Fibroblast of peridontal ligament (primary cell): ENCODE data around the gene AHNAK2.
"Not testable (repeated sequence)": the region's sequence is repeated elsewhere in the genome, so short reads cannot be mapped to it uniquely, and the experiment has no call there.

Experiments used
- DNase-seq: peaks from one replicate; pipeline ENCODE4 v3.0.0-alpha.2; 2010; ENCODE audit errors: extremely low read depth

The AHNAK2 gene

DNA sequence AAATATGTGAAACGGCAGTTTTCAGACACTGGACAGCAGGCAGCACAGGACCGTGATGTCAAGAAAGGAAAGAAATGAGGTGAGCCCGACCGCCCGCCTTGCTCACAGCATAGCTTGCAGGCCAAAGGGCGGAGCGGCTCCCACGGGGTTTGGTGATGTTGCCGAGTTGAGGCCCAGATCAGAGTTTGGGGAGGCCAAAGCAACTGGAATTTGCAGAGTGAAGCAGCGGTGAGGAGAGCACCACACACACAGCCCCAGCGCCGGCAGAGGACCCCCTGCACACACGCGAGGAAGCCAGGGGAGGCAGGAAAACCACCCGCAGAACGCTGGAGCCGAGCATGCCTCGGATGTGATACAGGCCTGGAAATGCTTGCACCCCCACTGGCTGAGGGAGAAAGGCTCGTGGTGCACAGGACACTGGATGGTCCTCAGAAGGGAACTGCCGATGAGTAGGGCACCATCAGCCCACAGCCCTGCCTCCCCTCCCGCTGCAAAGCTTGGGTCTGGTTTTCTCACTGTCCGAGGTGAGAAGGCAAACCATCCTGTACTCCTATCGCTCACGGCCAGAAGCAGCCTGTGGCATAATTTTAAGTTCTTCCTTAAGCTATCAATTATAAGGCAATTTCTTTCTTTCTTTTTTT, 79.2 kb downstream of the AHNAK2 start:
- DNase-seq: no peak

GRCh38 chr14:104898195-104898558, 80.0 kb downstream of the AHNAK2 start:
- no peak for DNase-seq

DNA sequence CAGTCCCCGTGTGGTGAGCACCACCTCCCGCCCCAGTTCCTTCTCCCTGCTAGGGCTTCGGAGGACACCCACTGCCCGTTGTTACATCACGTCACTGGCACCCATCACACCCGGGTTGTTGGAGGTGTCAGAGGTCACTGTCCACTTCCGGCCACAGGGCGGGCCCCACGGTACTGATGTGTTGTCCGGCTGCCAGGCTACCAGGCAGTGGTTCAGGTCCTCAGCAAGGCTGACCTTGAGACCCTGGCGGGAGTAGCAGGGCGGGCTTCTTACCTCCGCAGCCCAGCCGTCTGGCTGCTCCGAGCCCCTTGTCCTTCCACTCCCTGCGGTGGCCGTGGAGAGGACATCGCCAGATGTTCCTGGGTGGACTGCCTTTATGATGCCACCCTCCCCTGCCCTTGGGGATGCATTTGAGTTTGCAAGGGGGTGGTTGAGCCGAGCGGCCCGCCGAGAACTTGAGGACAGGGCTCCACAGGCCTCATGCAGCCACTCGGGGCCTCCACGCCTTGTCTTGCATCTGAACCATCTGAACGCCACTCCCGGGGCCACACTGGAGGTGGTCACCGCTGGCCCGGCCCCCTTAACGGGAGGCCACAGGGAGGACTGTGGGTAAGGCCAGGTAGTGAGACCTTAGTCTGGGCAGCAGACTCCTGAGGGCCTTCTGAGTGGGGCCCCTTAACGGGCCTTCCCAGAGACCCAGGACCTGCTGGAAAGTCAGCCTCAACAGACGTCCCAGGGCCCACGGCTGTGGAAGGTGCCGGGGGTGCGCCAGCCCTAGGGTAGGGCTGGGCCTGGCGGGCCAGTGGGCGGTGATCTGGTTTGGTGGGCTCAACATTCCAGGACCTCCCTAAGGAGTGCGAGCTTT, 80.6 kb downstream of the AHNAK2 start:
- DNase-seq: no peak

DNA sequence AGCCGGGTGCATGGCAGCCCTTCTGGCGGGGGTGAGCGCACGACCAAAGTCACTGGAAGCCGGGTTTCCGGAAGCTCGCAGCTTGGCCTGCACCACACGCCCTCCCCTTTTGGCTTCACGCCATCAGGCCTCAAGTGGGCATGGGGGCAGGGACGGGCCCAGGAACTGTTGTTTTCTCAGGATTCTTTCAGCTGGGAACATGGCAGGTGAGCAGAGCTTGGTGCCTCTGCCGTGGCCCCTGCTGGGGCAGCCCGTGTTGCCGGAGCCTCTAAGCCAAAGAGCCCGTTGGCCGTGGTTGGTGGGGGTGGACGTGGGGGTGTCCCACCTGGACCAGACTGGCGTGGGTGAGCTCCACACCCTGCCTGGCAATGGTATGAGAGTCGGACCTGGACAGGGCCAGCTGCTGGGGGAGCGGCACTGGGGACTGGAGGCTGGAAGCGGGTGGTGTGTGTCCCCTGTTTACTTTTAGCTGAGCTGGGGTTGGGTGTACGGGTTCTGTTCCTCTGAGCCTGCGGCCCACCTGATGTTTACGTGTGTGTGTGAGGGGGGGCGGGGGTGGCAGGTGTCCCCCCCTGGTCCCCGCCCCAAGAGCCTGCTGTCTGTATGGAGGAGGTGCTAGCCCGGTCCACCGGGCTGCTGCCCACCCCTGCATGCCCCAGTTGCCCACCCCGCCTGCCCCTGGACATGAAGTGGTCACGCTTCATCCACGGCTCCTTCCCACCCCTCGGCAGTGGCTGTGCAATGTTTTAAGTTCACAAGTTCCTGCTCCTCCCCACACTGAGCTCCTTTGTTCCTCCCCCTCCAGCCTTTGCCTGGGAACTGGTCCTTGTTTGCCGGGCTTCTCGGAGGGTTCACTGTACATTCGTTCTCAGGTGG, 82.2 kb downstream of the AHNAK2 start:
- DNase-seq: no peak

- no peak for DNase-seq
These were observed 82.9 kb downstream of the AHNAK2 start for GRCh38 chr14:104895207-104895785.

GRCh38 chr14:104894331-104895206, 83.6 kb downstream of the AHNAK2 start:
- no peak for DNase-seq

- DNase-seq: no peak
These were observed 84.6 kb downstream of the AHNAK2 start for GRCh38 chr14:104893435-104894207.

GRCh38 chr14:104892531-104893434, 85.4 kb downstream of the AHNAK2 start:
- no peak for DNase-seq

GRCh38 chr14:104891664-104892530, 86.3 kb downstream of the AHNAK2 start:
- no peak for DNase-seq

DNA sequence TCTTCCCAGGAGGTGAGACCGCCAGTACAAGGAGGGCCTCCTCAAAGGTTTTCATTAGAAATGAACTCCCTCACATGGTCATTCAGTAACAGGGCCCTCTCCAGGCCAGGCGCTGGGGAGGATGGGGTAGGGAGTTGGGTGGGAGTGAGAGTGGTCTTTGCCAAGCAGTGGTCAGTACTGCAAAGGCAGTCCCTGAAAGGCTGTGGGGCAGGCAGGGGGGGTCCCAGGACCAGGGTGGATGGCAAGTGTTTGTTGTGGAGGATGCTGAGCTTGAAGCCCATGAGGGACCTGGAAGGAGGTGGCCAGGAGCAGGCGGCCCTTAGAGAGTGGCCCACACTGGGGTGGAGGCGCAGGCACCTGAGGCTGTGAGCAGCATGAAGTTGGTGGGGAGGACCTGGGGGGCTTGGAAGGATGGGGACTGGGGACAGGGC, 87.0 kb downstream of the AHNAK2 start:
- DNase-seq: no peak

DNA sequence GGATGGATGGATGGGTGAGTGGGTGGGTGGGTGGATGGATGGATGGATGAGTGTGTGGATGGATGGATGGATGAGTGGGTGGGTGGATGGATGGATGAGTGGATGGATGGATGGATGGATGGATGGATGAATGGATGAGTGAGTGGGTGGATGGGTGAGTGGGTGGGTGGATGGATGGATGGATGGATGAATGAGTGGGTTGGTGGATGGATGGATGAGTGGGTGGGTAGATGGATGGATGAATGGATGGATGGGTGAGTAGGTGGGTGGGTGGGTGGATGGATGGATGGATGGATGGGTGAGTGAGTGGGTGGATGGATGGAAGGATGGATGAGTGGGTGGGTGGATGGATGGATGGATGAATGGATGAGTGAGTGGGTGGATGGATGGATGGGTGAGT, 87.9 kb downstream of the AHNAK2 start:
- not testable (repeated sequence) for DNase-seq

- DNase-seq: no peak
These were observed 88.8 kb downstream of the AHNAK2 start for GRCh38 chr14:104889375-104889757.

DNA sequence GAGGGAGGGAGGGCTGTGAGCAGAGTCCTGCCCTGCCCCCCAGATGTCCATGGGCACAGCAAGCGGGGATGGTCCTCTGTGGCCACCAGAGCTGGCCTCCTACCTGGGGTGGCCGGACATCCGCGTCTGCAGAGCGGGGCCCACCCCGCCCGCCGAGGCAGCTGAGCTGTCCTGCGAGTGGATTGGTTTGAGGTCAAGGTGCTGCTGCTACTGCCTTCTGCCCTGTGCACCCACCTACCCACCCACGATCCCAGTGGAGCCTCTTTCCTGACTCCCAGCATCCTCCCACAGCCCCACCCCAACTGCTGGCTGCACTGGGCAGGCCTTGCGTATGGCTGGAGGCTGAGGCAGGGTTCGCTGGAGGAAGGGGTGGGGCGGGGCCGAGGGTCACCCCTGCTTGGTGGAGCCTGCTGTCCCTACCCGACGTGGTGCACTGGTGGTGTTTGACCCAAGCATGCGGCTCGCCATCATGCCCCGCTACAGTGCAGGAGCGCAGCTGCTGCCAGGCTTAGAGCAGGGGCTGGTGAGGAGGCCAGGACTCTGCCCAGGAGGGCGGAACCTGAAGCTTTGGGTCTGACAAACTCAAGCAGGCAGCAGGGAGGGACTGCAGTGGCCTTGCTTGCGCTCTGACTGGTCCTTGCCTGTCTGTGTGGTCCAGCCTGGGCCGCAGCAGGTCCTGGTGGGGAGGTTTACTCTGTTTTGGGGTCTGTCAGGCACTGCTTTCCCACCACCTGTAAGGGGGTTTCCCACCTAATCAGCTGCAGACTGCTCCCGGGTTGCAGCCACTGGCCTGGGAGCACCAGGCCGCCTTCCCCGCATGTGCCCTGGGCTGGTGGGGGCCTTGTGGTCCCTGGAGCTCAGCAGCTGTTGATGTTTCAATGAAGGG, 89.4 kb downstream of the AHNAK2 start:
- DNase-seq: no peak

DNA sequence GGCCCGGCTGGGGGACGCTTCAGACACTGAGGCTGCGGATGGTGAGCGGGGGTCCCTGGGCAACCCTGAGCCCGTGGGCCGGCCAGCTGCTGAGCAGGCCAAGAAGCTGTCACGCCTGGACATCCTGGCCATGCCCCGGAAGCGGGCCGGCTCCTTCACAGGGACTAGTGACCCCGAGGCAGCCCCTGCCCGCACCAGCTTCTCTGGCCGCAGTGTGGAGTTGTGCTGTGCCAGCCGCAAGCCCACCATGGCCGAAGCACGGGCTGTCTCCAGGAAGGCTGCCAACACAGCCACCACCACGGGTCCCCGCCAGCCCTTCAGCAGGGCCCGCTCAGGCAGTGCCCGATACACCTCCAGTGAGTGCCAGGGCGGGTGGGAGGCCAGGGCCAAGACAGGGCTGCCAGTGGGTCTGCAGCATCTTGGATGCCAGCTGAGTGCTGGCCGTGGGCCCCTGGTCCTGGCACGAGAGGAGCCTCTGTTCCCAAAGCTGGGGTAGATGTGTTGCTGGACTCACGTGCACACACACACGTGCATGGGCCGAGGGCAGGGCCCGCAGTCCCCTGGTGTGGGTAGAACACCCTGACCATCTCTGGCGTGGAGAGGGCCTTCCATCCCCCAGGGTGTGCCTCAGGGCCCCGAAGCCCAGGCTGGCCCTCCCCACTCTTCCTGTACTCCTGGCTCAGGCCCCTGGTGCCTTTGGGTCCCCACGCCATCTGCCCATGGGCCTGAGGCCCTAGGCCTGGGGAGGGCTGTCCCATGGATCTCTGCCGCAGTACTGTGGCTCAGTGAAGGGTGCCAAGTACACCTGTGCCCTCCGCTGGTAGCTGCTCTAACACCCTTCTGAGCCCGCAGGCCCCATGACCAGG, 90.3 kb downstream of the AHNAK2 start:
- DNase-seq: no peak
